Inferior parietal cortex (tissue), 1 donor: ENCODE measurements around the gene FGD6.
"Not testable (repeated sequence)": the region's sequence is repeated elsewhere in the genome, so short reads cannot be mapped to it uniquely, and the experiment has no call there.

Experiments used
- DNase-seq: peaks from one replicate; pipeline ENCODE4 v3.0.0-alpha.2; 2016; ENCODE audit errors: extremely low spot score

FGD6 gene

DNA sequence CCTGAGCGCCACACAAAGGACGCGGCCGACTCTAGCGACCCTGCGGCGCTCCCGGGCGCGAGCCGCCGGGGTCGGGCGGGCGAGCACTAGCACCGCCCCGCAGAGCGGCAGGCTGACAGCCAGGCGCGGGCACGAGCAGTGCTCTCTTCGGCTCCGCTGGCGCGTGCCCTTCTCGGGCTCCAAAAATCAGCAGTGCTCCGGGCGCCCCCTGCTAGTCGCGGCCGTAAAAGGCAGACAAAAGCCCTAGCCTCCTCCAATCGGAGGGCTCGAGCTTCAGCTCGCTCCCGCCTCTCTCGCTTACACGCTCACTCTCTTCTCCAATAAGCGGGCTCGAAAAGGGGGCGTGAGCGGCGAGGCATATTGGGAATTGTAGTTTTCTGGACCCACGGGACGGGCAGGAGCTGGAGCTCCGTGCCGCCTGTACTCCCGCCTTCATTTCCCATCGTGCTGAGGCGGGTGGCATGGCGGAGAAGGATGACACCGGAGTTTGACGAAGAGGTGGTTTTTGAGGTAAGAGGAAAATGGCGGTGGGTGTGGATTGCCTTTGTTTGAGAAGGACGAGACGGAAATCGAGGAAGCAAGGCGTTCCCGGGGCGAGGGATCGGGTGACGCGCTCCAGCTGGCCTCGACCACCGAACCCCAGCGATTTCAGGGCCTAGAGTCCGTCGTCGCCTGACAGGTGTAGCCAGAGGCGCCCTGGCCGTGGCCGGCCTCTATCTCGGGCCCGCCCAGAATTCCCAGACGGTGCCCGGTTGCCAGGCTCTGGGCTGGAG lies at the start of gene FGD6, which contains the start of gene VEZT:
Gene FGD6 (minus strand): TSS at position 91 of the 773 bp plus-strand sequence. CDS start 227 bp downstream, outside the sequence.
Gene VEZT (plus strand): TSS at position 431 of the 773 bp plus-strand sequence. CDS start 44 bp downstream, at position 475.
- peak; percentile 100 for DNase-seq

DNA sequence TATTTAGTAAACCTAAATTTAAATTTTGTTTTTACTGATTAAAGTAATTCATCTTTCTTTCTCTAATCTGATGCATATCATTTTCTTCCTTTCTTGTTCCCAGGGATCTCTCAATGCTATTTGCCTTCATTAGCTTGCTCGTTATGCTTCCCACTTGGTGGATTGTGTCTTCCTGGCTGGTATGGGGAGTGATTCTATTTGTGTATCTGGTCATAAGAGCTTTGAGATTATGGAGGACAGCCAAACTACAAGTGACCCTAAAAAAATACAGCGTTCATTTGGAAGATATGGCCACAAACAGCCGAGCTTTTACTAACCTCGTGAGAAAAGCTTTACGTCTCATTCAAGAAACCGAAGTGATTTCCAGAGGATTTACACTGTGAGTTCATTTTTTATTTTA lies 49.0 kb upstream of the FGD6 start:
- DNase-seq = no peak

DNA sequence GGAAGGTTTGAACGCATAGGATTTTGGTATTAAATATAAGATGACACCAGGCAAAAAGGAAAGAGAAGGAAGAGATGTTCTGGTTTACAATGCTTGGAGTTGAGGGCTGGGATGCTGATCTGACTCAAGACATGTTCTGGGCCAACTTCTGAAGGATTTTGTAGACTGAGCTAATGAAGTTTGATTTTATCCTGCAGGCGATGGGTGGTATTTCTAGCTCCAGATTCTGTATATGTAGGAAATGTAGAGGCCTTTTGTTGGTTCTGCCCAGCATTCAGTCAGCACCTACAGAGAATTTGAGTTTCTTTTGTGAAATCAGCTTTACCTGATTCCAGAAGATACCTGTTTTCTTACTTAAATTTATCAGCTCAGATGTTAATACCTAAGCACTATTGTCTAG lies 48.5 kb upstream of the FGD6 start:
- no peak for DNase-seq

- DNase-seq = no peak
These were observed 45.5 kb upstream of the FGD6 start for GRCh38 chr12:95262808-95263207.

DNA sequence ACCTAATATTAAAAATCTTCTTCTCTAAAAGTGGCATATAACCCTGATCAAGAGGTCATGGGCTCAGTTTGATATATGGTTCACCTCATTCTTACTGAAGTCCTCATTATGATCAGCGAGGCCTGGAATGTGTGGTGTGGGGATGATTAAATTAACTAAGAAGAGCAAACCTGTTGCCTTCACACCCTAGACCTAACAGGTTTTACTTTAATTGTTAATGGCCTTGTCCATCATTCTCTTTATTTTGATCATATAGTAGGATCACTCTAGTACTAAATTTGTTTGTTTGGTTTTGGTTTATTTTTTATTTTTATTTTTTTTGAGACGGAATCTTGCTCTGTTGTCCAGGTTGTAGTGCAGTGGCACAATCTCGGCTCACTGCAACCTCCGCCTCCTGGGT lies 43.8 kb upstream of the FGD6 start:
- DNase-seq = no peak

- no peak for DNase-seq
These were observed 42.1 kb upstream of the FGD6 start for GRCh38 chr12:95259368-95259767.

GRCh38 chr12:95258803-95259202 lies 41.5 kb upstream of the FGD6 start:
- DNase-seq = no peak

DNA sequence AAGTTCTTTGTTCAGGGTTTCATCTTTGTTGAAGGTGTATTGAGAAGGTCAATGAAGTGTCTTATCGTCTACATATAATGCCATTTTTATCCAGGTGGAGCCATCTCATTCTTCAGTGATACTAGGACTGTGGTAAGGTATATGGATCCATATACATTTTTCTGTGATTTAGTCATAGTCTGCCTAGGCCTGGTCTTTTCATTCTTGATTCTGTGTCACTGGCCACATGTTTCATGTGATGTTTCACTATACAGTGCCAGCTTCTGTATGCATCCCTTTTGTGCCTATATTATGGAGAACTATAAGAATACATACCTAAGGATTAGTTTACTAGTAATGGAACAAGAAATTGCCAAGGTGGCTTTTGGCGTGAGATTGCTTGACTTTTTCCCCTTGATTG lies 40.9 kb upstream of the FGD6 start:
- DNase-seq = no peak

GRCh38 chr12:95257541-95257940 lies 40.3 kb upstream of the FGD6 start:
- no peak for DNase-seq

GRCh38 chr12:95253386-95253785 lies 36.1 kb upstream of the FGD6 start:
- no peak for DNase-seq

DNA sequence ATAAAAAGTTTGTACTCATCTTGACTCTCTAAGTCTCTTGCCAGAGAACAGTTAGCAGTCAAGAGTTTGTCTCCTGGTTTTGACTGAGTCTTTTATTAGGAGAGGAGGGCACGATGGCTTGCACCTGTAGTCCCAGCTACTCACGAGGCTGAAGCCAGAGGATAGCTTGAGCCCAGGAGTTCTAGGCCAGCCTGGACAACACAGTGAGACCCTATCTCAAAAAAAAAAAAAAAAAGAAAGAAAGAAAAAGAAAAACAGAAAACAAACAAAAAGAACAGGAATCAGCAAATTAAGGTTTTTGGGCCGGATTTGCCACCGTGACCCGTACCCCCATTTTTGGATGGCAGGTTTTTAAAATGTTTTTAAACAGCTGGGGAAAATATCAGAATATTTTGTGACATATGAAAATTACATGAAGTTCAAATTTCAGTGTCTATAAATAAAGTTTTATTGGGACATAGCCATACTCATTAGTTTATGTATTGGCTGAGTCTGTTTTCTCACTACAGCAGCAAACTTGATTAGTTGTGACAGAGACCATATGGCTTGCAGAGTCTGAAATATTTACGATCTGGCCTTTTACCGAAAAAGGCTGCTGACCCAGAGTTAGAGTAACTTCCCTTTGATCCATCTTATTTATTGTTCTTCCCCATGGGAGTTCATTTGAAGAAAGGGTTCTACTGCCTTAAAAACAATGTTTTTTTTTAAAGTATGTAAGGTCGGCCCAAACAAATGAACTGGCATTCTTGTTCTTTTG lies 31.5 kb upstream of the FGD6 start:
- DNase-seq = no peak

DNA sequence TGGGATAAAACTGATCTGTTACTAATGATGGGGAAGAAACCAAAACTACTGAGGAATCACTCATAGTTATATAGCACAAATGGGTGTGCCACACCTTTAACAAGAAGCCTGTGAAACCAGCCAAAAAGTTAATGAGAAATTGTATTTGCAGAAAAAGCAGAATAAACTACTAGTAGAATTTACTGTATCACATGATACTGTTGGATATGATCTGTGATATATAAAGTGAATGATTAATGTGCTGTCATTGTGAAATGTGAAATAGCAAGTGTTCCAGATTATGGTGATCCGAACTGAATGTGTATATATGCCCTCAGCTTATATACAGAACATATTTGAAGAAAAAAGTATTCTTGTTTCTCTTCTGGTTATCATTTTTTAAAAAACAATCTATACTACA lies 30.8 kb upstream of the FGD6 start:
- DNase-seq = no peak

DNA sequence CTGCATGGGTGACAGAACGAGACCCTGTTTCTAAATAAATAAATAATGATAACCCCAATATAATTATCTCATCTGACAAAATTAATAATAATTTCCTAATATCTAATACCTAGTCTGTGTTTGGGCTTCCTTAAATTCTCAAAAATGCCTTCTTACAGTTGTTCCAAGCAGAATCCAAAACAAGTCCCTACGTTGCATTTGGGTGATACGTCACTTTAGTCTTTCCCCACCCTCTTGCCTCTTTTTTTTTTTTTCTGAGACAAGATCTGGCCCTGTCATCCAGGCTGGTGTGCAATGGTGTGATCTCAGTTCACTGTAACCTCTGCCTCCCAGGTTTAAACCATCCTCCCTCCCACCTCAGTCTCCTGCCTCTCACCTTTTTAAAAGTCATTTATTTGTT lies 27.1 kb upstream of the FGD6 start:
- no peak for DNase-seq

GRCh38 chr12:95243497-95244183 lies 26.4 kb upstream of the FGD6 start:
- DNase-seq = no peak

DNA sequence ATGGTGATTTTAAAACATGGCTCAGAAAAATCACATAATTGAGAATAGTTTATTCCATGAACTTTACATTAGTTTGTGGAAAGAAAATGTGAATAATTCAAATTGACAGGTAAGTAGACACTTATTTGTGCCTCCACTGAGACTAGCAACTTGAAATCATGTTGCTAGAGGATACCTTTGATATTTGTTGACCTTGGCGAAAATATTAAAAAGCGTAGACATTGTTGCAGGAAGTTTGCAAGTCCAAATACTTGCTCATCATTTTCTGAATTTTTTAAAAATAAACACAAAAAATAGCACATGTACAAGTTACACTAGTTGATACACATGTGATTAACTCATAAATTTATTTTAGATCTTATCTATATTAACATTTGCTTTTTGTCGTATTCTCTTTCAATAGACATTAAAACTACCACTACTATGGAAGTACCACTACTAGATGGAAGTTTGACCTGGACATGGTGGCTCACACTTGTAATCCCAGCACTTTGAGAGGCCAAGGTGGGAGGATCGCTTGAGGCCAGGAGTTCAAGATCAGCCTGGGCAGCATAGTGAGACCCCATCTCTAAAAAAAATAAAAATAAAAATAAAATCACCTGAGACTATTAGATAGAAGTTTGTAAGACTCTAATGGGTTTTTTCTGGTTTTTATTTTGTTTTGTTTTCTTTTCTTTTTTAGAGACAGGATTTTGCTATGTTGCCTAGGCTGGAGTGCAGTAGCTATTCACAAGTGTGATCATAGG lies 24.7 kb upstream of the FGD6 start:
- no peak for DNase-seq

DNA sequence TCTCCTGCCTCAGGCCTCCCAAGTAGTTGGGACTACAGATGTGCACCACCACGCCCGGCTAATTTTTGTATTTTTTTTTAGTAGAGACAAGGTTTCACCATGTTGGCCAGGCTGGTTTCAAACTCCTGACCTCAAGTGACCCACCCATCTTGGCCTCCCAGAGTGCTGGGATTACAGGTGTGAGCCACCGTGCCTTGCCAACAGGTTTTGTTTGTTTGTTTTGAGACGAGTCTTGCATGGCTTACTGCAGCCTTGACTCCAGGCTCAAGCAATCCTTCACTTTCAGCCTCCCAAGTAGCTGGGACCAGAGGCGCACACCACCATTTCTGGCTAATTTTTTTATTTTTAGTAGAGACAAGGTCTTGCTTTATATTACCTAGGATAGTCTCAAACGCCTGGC lies 23.9 kb upstream of the FGD6 start:
- not testable (repeated sequence) for DNase-seq

DNA sequence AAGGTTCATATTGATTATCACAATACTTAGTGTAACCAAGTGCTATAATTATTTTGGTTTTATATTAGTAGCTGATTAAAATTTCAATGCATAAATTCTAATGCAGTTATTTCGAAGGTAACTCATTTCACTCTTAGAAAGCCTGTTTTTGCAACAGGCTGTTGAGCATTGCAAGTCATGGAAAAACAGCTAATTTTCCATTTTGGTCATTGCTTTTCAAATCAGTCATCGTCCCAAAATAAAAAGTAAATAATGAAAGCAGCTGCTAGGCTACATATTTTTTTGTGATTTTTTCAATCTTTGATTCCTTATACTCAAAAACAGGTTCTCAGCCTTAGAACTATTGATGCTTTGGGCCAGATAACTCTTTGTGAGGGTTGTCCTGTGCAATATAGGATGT lies 23.3 kb upstream of the FGD6 start:
- no peak for DNase-seq

DNA sequence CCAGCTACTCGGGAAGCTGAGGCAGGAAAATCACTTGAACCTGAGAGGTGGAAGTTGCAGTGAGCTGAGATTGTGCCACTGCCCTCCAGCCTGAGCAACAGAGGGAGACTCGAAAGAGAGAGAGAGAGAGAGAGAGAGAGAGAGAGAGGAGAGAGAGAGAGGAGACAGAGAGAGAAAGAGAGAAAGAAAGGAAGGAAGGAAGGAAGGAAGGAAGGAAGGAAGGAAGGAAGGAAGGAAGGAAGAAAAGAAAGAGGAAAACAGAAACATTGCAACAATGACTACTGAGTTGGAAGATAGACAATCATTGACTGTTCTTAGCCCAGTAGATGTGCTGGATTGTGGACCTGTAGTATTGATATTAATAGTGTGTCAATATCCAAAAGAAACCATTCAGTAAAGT lies 22.6 kb upstream of the FGD6 start:
- not testable (repeated sequence) for DNase-seq

DNA sequence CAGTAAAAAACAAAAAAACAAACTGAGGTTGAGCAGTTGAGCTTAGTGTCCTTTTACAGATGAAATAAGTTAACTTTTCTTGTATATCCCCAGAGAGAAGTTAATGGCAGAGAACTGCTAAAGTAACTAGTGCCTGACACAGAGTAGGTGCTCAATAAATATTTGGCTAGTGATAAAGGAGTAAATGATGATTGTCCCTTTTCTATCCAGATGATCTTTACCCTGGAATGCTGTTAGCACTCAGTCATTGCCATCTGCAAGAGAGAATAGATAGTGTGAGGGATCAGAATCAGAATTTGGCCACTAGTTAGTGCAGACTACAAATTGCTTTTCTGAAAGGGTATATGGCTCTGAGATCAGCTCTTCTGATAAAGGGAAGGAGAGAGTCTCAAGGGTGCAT lies 21.9 kb upstream of the FGD6 start:
- no peak for DNase-seq

DNA sequence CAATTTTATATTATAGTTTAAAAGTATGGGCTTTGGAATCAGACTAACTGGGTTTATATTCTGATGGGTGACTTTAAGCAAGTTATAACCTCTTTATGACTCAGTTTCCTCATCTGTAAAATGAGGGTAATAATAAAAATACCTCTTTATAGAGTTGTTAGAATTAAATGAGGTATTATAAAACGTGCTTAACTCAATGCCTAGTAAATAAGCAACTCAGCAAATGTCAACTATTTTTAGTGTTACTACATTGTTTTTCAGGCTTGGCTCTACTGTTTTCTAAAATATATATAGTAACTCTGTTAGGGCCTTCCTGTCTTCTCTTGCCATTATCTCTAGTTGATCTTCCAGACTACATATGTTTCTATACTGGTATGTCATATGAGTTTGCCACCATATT lies 20.9 kb upstream of the FGD6 start:
- no peak for DNase-seq

DNA sequence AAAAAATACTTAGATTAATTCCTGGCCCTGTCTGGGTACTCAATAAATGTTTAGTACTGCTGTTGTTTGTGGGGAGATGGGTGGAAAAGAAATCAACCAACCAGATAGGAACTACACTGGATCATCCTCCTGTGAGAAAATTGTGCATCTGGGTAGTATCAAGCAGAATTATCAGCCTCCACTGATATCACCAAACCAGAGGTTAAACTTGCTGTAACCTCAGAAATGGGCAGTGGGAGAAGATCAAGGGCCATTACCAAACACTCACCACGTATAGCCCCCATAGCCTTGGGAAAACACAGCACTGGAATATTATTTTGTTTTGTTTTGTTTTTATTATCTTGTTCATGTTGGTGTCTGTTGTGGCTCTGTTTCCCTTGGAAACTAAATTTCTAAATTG lies 20.0 kb upstream of the FGD6 start:
- DNase-seq = no peak

DNA sequence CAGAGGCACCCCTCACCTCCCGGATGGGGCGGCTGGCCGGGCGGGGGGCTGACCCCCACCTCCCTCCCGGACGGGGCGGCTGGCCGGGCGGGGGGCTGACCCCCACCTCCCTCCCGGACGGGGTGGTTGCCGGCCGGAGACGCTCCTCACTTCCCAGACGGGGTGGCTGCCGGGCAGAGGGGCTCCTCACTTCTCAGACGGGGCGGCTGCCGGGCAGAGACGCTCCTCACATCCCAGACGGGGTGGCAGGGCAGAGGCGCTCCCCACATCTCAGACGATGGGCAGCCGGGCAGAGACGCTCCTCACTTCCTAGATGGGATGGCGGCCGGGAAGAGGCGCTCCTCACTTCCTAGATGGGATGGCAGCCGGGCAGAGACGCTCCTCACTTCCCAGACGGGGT lies 18.4 kb upstream of the FGD6 start:
- not testable (repeated sequence) for DNase-seq
